ENCODE measurements around the gene HSBP1. TPM values are rescaled to one million over a fixed set of nuclear protein-coding genes. Genes with fewer than 3 reads are reported as not detected.

Gene HSBP1
- total RNA-seq, 1 experiment from 2014 or later = 197 TPM

DNA sequence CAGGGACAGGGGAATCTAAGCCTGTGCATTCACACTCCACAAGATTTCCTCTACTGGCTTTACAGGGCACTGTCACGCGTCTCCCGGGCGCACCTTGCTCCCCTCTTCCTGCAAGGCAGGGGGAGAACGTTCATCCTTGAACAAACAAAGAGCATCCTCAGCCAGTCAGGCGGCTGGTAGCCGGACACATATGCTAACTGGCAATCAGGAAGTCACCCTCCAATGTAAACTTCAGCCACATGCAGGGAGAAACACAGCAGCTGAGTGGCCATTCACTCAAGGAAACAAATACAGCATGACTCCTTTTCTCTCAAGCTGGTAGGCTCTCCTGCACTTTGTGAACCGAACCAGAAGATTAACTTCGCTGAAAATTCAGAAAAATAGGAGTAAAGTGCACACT is 10.8 kb upstream of the HSBP1 start:
- POLR2A ChIA-PET = no interaction called here

DNA sequence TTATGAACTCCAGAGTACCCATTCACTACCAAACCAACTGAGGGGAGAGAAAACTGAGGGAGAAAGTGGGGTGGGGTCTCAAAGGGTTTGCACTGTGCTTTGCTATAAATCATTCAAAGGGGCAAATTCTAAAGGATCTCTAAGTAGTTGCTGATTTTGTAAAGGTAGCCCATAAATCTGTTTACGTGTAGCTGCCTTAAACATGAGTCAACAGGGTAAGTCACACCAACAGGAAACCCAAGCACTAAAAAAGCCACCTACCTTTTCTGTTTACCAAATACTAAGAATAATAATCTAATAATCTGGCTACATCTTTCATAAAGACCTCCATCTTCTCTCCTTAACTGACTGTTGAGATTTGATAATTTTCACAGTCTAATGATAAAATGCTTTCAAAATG is 8.4 kb upstream of the HSBP1 start:
- 0 out of 2 replicates have a peak, but pooled peaks cover 2% of the 10 kb centered on the region for H3K27me3 Mint-ChIP-seq (ENCODE audit: low read depth)
- DNase-seq (ENCODE audit: low spot score) (no peak), ATAC-seq (no peak)
- no peak overlapping the region for H3K4me3 Mint-ChIP-seq
- POLR2A ChIA-PET = no interaction called here
- H3K9me3 Mint-ChIP-seq = no peaks in the 10 kb centered on the region
- CTCF ChIA-PET = no interaction called here
- peaks cover 59% of the 10 kb centered on the region for H3K4me1 Mint-ChIP-seq
- no peak overlapping the region for H3K27ac Mint-ChIP-seq
- H3K36me3 Mint-ChIP-seq = no peaks in the 10 kb centered on the region
- TF ChIP-seq NFATC4 (CRISPR knock-in tag; IDR thresholded peaks at IDR 0.05) (no peak), ZNF396 (CRISPR knock-in tag; IDR thresholded peaks at IDR 0.05; ENCODE audit: borderline replicate concordance) (no peak), ZBTB21 (CRISPR knock-in tag; IDR thresholded peaks at IDR 0.05; ENCODE audit: borderline replicate concordance) (no peak), RELA (CRISPR knock-in tag; IDR thresholded peaks at IDR 0.05; ENCODE audit: borderline replicate concordance) (no peak), ESRRA (CRISPR knock-in tag; IDR thresholded peaks at IDR 0.05; ENCODE audit: borderline replicate concordance) (no peak), ZNF121 (CRISPR knock-in tag; IDR thresholded peaks at IDR 0.05) (no peak), NR1H2 (CRISPR knock-in tag; IDR thresholded peaks at IDR 0.05) (no peak), SOX15 (CRISPR knock-in tag; IDR thresholded peaks at IDR 0.05) (no peak), MYBL2 (CRISPR knock-in tag; IDR thresholded peaks at IDR 0.05) (no peak), FOXK1 (CRISPR knock-in tag; IDR thresholded peaks at IDR 0.05) (no peak)
- TF ChIP-seq, protein P1, sequence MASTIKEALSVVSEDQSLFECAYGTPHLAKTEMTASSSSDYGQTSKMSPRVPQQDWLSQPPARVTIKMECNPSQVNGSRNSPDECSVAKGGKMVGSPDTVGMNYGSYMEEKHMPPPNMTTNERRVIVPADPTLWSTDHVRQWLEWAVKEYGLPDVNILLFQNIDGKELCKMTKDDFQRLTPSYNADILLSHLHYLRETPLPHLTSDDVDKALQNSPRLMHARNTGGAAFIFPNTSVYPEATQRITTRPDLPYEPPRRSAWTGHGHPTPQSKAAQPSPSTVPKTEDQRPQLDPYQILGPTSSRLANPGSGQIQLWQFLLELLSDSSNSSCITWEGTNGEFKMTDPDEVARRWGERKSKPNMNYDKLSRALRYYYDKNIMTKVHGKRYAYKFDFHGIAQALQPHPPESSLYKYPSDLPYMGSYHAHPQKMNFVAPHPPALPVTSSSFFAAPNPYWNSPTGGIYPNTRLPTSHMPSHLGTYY (CRISPR knock-in tag; IDR thresholded peaks at IDR 0.05) = no peak
- TF ChIP-seq, protein P2, sequence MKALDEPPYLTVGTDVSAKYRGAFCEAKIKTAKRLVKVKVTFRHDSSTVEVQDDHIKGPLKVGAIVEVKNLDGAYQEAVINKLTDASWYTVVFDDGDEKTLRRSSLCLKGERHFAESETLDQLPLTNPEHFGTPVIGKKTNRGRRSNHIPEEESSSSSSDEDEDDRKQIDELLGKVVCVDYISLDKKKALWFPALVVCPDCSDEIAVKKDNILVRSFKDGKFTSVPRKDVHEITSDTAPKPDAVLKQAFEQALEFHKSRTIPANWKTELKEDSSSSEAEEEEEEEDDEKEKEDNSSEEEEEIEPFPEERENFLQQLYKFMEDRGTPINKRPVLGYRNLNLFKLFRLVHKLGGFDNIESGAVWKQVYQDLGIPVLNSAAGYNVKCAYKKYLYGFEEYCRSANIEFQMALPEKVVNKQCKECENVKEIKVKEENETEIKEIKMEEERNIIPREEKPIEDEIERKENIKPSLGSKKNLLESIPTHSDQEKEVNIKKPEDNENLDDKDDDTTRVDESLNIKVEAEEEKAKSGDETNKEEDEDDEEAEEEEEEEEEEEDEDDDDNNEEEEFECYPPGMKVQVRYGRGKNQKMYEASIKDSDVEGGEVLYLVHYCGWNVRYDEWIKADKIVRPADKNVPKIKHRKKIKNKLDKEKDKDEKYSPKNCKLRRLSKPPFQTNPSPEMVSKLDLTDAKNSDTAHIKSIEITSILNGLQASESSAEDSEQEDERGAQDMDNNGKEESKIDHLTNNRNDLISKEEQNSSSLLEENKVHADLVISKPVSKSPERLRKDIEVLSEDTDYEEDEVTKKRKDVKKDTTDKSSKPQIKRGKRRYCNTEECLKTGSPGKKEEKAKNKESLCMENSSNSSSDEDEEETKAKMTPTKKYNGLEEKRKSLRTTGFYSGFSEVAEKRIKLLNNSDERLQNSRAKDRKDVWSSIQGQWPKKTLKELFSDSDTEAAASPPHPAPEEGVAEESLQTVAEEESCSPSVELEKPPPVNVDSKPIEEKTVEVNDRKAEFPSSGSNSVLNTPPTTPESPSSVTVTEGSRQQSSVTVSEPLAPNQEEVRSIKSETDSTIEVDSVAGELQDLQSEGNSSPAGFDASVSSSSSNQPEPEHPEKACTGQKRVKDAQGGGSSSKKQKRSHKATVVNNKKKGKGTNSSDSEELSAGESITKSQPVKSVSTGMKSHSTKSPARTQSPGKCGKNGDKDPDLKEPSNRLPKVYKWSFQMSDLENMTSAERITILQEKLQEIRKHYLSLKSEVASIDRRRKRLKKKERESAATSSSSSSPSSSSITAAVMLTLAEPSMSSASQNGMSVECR (CRISPR knock-in tag; IDR thresholded peaks at IDR 0.05; ENCODE audit: borderline replicate concordance) = no peak
- TF ChIP-seq, protein P3, sequence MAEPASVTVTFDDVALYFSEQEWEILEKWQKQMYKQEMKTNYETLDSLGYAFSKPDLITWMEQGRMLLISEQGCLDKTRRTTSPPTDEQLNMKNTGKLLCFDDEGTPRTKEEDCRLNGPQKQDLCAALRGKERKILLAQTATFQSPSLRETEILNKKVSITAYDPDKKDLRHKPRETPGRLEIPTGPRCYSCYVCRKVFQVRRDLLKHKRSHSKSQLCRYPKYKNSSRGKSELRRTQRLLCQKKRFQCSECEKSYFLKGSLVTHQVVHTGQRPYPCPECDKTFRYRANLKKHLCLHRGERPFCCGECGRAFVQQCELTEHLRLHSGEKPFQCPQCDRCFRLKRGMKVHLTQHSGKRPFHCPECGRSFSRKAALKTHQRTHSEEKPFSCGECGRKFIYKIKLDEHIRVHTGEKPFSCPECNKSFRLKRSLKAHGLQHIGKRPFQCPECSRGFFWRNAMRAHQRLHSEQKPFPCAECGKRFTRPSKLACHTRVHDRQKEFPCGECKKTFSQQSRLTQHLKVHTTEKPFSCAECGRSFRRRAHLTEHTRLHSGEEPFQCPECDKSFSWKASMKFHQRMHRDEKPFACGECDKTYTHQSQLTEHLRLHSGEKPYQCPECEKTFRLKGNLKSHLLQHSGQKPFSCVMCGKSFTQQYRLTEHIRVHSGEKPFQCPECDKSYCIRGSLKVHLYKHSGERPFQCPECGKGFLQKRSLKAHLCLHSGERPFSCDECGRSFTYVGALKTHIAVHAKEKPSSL (CRISPR knock-in tag; conservative IDR thresholded peaks at IDR 0.05) = no peak
- TF ChIP-seq, protein P4, sequence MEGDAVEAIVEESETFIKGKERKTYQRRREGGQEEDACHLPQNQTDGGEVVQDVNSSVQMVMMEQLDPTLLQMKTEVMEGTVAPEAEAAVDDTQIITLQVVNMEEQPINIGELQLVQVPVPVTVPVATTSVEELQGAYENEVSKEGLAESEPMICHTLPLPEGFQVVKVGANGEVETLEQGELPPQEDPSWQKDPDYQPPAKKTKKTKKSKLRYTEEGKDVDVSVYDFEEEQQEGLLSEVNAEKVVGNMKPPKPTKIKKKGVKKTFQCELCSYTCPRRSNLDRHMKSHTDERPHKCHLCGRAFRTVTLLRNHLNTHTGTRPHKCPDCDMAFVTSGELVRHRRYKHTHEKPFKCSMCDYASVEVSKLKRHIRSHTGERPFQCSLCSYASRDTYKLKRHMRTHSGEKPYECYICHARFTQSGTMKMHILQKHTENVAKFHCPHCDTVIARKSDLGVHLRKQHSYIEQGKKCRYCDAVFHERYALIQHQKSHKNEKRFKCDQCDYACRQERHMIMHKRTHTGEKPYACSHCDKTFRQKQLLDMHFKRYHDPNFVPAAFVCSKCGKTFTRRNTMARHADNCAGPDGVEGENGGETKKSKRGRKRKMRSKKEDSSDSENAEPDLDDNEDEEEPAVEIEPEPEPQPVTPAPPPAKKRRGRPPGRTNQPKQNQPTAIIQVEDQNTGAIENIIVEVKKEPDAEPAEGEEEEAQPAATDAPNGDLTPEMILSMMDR (IDR thresholded peaks at IDR 0.05) = no peak
- TF ChIP-seq, protein P5, sequence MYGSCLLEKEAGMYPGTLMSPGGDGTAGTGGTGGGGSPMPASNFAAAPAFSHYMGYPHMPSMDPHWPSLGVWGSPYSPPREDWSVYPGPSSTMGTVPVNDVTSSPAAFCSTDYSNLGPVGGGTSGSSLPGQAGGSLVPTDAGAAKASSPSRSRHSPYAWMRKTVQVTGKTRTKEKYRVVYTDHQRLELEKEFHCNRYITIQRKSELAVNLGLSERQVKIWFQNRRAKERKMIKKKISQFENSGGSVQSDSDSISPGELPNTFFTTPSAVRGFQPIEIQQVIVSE (CRISPR knock-in tag; IDR thresholded peaks at IDR 0.05; ENCODE audit: borderline replicate concordance) = no peak
- TF ChIP-seq, protein P6, sequence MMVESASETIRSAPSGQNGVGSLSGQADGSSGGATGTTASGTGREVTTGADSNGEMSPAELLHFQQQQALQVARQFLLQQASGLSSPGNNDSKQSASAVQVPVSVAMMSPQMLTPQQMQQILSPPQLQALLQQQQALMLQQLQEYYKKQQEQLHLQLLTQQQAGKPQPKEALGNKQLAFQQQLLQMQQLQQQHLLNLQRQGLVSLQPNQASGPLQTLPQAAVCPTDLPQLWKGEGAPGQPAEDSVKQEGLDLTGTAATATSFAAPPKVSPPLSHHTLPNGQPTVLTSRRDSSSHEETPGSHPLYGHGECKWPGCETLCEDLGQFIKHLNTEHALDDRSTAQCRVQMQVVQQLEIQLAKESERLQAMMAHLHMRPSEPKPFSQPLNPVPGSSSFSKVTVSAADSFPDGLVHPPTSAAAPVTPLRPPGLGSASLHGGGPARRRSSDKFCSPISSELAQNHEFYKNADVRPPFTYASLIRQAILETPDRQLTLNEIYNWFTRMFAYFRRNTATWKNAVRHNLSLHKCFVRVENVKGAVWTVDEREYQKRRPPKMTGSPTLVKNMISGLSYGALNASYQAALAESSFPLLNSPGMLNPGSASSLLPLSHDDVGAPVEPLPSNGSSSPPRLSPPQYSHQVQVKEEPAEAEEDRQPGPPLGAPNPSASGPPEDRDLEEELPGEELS (CRISPR knock-in tag; IDR thresholded peaks at IDR 0.05) = no peak

More for the DNA sequence above, 10.8 kb upstream of the HSBP1 start:
- Mint-ChIP-seq H3K9me3 (peaks cover 9% of the 10 kb centered on the region), H3K27ac (0 out of 2 replicates have a peak overlapping the region, but pooled peaks have one; percentile 28), H3K4me1 (peaks cover 45% of the 10 kb centered on the region), H3K27me3 (ENCODE audit: low read depth) (no peaks in the 10 kb centered on the region), H3K36me3 (peaks cover 7% of the 10 kb centered on the region), H3K4me3 (no peak overlapping the region)
- DNase-seq (ENCODE audit: low spot score) (no peak), ATAC-seq (no peak)
- TF ChIP-seq, protein P7, sequence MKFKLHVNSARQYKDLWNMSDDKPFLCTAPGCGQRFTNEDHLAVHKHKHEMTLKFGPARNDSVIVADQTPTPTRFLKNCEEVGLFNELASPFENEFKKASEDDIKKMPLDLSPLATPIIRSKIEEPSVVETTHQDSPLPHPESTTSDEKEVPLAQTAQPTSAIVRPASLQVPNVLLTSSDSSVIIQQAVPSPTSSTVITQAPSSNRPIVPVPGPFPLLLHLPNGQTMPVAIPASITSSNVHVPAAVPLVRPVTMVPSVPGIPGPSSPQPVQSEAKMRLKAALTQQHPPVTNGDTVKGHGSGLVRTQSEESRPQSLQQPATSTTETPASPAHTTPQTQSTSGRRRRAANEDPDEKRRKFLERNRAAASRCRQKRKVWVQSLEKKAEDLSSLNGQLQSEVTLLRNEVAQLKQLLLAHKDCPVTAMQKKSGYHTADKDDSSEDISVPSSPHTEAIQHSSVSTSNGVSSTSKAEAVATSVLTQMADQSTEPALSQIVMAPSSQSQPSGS (CRISPR knock-in tag; IDR thresholded peaks at IDR 0.05; ENCODE audit: borderline replicate concordance, low read depth) = no peak
- TF ChIP-seq ZNF423 (CRISPR knock-in tag; IDR thresholded peaks at IDR 0.05) = no peak
- no peak for TF ChIP-seq FOXJ3 (CRISPR knock-in tag; IDR thresholded peaks at IDR 0.05; ENCODE audit: borderline replicate concordance)
- 0 out of 2 replicates have a peak, but pooled peaks have one; percentile 31 for TF ChIP-seq FOXK1 (CRISPR knock-in tag; IDR thresholded peaks at IDR 0.05)
- no peak for TF ChIP-seq ZNF219 (CRISPR knock-in tag; IDR thresholded peaks at IDR 0.05; ENCODE audit: borderline replicate concordance)
- TF ChIP-seq, protein P8, sequence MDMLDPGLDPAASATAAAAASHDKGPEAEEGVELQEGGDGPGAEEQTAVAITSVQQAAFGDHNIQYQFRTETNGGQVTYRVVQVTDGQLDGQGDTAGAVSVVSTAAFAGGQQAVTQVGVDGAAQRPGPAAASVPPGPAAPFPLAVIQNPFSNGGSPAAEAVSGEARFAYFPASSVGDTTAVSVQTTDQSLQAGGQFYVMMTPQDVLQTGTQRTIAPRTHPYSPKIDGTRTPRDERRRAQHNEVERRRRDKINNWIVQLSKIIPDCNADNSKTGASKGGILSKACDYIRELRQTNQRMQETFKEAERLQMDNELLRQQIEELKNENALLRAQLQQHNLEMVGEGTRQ (CRISPR knock-in tag; IDR thresholded peaks at IDR 0.05) = no peak
- no peak for TF ChIP-seq GABPB1 (CRISPR knock-in tag; IDR thresholded peaks at IDR 0.05)
- CTCF ChIA-PET = no interaction called here

All from WTC11 (cell line).